GM18951 (cell line): ENCODE results near the gene ZCWPW2.

ENCODE experiments used
- POLR2A ChIP-seq: IDR thresholded peaks from 4 replicates; pipeline ENCODE4 v1.6.1; 2011; ENCODE audit warnings: mild to moderate bottlenecking; ENCODE audit not compliant: insufficient read length, insufficient read depth; ENCODE audit errors: extremely low read depth
- in situ Hi-C: fragments of 300-500 bp; cut with MboI; formaldehyde crosslinking; loops from one replicate; pipeline ENCODE4 v1.12.0; 2022; ENCODE audit warnings: low sequenced_read_pairs, mixed read lengths, inconsistent platforms; ENCODE audit not compliant: unreplicated experiment

ZCWPW2 gene

GRCh38 chr3:28564211-28564610, 215.7 kb downstream of the ZCWPW2 start:
- TF ChIP-seq POLR2A: no peak
- in situ Hi-C loops: no loop called here

GRCh38 chr3:28569357-28569756, 220.8 kb downstream of the ZCWPW2 start:
- in situ Hi-C loops: no loop called here
- no peak for TF ChIP-seq POLR2A

GRCh38 chr3:28574036-28574435, 225.5 kb downstream of the ZCWPW2 start:
- no peak for TF ChIP-seq POLR2A
- in situ Hi-C loops: no loop called here

GRCh38 chr3:28575100-28575745, 226.7 kb downstream of the ZCWPW2 start:
- TF ChIP-seq POLR2A: no peak
- in situ Hi-C loops: no loop called here
